Measurements from ENCODE around the gene RRAS.

Gene RRAS

DNA sequence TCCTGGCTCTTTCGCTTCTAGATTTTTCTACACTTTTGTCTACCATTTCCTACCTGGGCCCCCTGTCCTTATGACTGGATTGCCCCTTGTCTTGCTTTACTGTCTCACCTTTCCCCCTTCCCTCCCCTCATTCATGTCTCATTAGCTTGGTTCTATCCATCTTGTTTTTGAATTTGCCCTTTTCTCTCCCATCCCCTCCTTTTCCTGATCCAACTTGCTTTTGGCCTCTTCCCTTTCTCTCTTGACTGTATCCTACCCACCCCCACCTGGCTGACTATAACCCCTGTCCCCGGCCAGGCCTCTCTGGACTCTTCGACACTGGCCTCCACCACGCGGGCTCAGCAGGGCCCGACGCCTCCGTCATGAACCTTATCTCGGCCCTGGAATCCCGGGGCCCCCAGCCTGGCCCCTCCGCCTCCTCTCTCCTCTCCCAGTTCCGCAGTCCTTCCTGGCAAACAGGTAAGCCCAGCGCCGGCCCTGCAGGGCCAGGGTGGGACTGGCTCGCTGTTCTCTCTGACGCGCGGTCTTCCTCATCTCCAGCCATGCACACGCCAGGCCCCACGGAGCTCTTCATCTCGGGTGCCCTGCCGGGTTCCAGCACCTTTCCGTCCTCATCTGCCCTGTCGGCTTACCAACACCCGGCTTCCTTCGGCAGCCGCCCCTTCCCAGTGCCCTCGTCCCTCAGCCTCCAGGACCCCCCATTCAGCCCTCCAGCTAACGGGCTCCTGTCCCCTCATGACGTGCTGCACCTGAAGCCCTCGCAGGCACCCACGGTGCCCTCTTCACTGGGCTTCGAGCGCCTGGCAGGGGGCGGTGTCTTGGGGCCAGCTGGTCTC lies 45.6 kb downstream of the RRAS start:
- H3K4me1 Mint-ChIP-seq: peaks cover 22 to 35% of the 10 kb centered on the region in 2 donors
- ATAC-seq (replicated peaks) (no peak), DNase-seq (no peak)
- H3K27me3 Mint-ChIP-seq: no peaks in the 10 kb centered on the region
- H3K27ac Mint-ChIP-seq: peak overlapping the region; percentile 48
- H3K4me3 Mint-ChIP-seq: peak overlapping the region; percentile 77 to 96
- H3K36me3 Mint-ChIP-seq: peaks cover 20 to 35% of the 10 kb centered on the region in 2 donors
- no peaks in the 10 kb centered on the region for H3K9me3 Mint-ChIP-seq

DNA sequence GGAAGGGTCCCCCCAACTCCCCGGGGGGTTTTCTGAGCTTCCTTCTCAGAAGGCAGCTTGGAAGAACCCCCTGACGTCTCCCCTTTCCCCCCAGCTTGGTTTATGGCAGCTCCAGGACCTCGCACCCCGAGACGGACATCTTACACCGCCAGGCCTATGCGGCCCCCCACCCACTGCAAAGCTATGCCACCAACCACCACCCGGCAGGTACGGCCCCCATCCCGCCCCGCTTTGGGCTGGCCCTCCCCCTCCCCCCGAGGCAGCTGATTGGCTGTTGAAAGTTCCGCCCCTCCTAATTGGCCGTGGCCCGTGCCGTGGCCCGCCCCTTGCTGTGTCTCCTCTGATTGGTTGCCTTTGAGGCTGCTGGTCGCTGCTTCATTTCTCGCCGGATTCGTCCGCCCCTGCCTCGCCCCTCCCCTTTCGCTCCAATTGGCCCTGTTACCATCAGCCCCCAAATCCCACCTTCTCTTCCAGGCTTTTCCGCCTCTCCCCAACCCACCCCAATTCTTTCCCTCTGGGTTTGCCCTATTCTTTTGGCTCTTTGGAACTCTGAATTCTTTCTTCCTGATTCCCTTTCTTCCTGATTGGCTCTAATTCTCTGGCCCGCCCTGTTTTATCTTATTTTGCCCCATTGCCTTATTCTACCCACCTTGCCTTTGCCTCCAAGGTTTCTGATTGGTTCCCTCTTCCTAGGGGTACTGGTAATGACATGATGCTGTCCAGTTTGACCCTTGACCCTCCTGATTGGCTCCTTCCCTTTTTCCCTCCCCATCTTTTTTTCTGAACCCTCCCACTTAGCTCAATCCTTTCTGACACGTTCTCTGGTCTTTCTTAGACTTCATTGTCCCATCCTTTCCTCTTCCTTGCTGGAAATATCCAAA lies 46.5 kb downstream of the RRAS start:
- ATAC-seq (replicated peaks): peak; percentile 49 to 52
- Mint-ChIP-seq H3K9me3 (no peaks in the 10 kb centered on the region), H3K27me3 (no peaks in the 10 kb centered on the region), H3K4me3 (peak overlapping the region; percentile 77 to 96), H3K4me1 (peaks cover 25 to 37% of the 10 kb centered on the region in 2 donors), H3K27ac (peak overlapping the region; percentile 48), H3K36me3 (peaks cover 19 to 31% of the 10 kb centered on the region in 2 donors)
- peak; percentile 83 for DNase-seq

DNA sequence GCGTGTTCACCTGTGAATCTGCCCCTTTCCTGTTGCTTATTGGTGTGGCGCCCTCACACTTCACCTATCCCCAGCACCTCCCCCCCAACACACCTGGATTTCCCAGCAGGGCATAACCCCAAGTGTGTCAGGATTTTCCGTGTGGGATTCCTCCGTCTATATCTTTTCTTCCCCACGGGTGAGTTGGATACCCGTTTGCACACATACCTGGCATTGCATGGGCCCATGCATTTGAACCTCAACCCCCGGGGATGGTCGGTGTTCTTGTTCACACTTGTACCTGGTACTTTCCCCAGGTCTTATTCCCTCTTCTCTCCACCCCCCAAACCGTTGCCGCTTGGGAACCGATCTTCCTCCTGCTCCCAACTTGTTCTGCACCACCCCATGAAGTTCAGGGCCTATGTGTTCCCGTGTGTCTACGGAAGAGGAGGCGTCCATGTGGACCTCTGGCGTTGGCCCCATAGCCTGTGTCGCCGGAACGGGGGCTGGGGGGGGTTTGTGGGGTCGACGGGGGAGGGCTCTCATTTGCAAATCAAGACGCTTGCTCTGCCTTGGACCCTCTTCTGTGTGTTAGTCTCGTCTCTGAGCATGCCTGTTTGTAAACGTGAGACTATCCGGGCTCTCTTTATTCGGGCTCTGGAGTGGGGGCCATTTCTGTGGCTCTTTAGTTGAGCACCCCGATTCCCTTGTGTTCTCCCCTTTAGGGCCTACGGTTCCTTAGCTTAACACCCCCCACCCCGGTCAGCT lies 47.3 kb downstream of the RRAS start:
- DNase-seq: no peak
- Mint-ChIP-seq H3K4me3 (peak overlapping the region; percentile 77 to 96), H3K27ac (peak overlapping the region; percentile 76), H3K36me3 (peaks cover 19 to 27% of the 10 kb centered on the region in 2 donors), H3K27me3 (no peaks in the 10 kb centered on the region), H3K9me3 (no peaks in the 10 kb centered on the region), H3K4me1 (peaks cover 23 to 37% of the 10 kb centered on the region in 2 donors)
- no peak for ATAC-seq (replicated peaks)

DNA sequence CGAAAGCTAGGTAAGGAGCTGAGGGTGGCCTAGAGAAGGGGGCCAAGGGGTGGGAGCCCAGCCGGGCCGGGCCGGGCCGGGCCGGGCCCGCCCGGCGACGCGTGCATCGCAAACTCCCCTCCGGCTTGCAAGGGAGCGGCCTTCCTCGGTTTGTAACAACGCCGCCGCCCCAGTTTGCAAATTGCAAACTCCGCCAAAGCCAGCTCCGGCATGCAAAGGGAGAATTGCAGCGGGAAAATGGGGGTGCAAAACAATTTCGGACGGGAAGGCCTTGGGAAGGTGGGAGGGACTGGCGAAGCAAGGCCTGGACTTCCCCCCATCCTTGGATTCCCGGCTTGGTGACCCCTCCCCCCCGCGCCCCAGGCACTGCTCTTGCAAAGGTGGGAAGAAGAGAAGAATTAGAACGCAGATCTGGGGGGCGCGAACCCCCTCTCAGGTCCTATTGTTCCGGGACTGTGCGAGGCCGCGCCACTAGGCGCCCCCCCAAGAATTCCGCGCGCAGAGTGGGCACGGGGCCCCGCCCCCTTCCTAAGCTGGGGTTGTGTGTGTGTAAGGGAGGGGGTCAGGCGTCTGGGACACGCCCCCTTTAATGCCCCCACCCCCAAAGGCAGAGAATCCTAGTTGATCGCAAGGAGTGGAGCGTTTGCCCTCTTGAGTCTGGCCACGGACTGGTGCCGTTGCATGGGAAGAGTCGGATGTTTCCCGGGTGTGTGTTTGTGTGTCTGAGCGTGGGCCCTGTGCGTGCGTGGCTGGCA lies 48.0 kb downstream of the RRAS start:
- Mint-ChIP-seq H3K4me3 (peak overlapping the region; percentile 77 to 96), H3K36me3 (peaks cover 17 to 27% of the 10 kb centered on the region in 2 donors), H3K27me3 (no peaks in the 10 kb centered on the region), H3K4me1 (peaks cover 23 to 37% of the 10 kb centered on the region in 2 donors), H3K9me3 (no peaks in the 10 kb centered on the region), H3K27ac (peak overlapping the region; percentile 83)
- ATAC-seq (replicated peaks): peak; percentile 5 to 8
- DNase-seq: no peak

DNA sequence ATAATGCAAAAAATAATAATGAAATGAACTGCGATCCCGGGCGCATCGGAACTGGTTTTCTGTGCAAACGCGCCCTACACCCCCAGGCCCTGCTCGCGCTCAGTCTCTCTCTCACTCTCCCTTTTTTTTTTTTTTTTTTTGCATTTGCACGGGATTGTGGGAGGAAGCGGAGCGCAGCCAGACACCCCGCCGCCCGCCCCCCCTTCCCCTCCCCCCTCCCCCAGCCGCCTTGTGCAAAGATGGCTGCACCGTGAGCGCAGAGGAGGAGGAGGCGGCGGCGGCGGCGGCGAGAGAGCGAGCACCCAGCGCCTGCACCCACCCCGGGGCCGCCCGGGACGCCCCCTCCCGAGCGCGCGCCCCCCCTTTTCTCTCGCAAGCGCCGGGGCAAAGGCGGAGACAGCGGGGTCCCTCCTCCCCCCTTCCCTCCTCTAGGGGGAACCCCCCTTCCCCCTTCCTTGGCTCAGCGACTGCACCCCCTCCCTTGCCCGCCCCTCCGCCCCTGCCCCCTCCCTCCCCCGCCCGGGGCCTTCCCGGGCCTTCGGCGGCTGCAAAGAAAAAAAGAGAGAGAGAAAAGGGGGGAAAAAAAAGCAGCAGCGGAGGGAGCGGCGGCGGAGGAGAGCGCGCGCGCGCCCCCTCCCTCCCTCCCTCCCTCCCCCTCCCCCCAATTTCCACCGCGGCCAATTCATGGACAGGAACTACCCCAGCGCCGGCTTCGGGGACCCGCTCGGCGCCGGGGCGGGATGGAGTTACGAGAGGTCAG lies 48.8 kb downstream of the RRAS start, which contains the start of gene PRR12:
Gene PRR12 (plus strand): TSS at position 212 of the 760 bp plus-strand sequence. CDS start 473 bp downstream, at position 685.
- peaks cover 15 to 23% of the 10 kb centered on the region in 2 donors for H3K36me3 Mint-ChIP-seq
- peak within 1 kb of the TSS; percentile 83 for H3K27ac Mint-ChIP-seq
- peak; percentile 40 to 44 for ATAC-seq (replicated peaks)
- H3K4me3 Mint-ChIP-seq: peak within 1 kb of the TSS; percentile 77 to 96
- H3K27me3 Mint-ChIP-seq: no peaks in the 10 kb centered on the region
- peak; percentile 69 for DNase-seq
- H3K4me1 Mint-ChIP-seq: peaks cover 23 to 37% of the 10 kb centered on the region in 2 donors
- no peaks in the 10 kb centered on the region for H3K9me3 Mint-ChIP-seq

DNA sequence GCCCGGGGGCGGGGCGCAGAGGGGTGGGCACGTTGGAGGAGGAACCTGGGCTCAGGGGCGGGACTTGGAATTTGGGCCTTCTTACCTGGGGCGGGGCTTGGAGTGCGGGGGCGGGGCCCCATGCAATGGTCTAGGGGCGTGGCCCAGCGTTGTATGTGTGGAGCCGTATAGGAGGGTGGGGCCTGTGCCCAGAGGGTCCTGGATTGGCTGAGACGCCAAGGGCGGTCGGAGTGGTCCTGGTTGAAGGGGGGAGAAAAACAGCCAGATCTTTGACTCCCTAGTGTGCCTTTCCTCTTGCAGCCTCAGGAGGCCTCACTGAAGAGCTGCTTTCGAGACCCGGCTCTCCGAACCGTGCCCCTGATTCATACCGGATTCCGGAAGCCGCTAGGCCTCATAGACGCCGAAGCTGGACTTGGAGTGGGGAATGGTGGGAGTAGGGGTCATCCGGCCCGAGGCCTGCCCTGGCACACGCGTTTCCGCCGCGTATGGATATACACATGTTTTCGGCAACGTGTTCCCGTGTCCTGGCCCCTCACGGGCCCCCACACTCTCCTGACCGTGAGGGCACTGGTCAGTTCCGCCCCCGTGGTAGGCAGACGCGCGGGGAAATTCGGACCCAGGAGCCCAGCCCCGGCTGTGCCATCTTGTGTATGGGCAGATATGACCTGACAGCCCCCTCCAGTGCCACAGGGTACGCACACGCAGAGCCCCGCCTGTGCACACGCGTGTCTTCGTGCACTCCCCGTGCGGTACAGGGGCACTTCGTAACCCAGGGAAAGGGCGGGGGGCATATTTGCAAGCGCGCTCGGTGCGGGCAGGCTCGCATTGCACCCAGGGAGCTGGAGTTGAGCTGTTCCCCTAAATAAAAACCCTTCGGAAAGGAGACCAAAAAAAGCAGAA lies 49.6 kb downstream of the RRAS start:
- Mint-ChIP-seq H3K9me3 (no peaks in the 10 kb centered on the region), H3K27ac (peak overlapping the region; percentile 83), H3K27me3 (no peaks in the 10 kb centered on the region), H3K4me3 (peak overlapping the region; percentile 77 to 96), H3K4me1 (peaks cover 23 to 37% of the 10 kb centered on the region in 2 donors), H3K36me3 (peaks cover 12 to 20% of the 10 kb centered on the region in 2 donors)
- ATAC-seq (replicated peaks): peak; percentile 83 to 86
- peak; percentile 93 for DNase-seq

DNA sequence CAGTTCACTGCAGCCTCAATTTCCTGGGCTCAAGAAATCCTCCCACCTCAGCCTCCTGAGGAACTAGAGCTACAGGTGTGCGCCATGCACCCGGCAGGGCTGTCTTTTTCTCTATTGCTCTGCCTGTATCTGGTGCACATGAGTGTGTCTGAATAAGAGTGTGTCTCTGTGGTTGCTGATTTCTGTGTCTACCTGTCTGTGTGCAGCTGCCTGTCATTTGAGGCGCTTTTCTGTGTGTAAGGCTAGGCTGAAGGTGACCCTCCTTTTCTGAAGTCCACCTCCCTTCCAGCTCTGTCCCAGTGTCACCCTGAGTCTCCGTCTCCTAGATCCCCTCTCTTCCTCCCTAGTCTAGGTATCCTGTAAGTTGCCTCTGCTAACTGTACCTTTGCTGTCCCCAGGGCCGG lies 50.4 kb downstream of the RRAS start:
- no peak overlapping the region for H3K4me3 Mint-ChIP-seq
- no peak overlapping the region for H3K27ac Mint-ChIP-seq
- DNase-seq (no peak), ATAC-seq (replicated peaks) (no peak)
- peaks cover 22 to 33% of the 10 kb centered on the region in 2 donors for H3K4me1 Mint-ChIP-seq
- no peaks in the 10 kb centered on the region for H3K9me3 Mint-ChIP-seq
- H3K27me3 Mint-ChIP-seq: no peaks in the 10 kb centered on the region
- H3K36me3 Mint-ChIP-seq: peaks cover 9 to 16% of the 10 kb centered on the region in 2 donors

DNA sequence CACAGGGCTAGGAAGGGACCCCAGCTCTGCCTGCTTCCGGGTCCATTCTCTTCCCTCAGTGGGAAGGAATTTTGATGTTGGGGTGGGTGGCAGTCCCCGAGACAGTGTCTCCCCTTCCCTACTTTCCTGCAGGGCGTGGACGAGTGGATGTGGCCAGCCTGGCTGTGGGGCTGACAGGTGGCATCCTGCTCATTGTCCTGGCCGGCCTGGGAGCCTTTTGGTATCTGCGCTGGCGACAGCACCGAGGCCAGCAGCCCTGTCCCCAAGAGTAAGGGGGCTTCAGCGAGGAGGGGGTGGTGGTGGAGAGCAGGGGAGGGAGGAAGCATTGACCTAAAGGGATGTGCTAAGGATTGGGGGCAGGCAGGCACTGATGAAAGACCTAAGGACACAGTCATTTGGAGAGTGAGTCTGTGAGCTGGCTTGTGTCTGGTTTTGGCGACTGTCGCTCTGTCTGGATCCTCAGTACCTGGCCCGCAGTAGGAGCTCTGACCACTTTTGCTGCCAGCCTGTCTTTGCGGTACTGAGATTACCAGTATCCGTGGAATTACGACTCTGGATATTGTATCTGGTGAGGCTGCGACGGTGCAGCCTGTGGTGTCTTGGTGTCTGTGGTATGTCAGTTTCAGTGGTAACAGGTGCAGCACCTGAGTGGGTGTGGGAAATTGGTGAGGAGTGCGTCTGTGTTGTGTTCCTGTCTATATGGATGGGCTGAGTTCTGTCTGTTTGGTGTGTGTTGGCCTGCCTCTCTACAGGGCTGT lies 51.4 kb downstream of the RRAS start:
- Mint-ChIP-seq H3K9me3 (no peaks in the 10 kb centered on the region), H3K27ac (no peak overlapping the region)
- no peak for ATAC-seq (replicated peaks)

DNA sequence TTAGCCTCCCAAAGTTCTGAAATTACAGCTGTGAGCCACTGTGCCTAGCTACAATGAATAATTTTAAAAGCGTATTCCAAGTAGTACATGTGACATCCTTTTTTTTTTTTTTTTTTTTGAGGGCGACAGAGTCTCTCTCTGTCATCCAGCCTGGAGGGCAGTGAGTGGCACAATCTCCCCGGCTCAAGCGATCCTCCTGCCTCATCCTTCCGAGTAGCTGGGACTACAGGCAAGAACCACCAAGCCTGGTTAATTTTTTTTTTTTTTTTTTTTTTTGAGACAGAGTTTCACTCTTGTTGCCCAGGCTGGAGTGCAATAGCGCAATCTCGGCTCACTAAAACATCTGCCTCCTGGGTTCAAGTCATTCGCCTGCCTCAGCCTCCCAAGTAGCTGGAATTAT lies 52.7 kb downstream of the RRAS start:
- H3K36me3 Mint-ChIP-seq: no peaks in the 10 kb centered on the region
- H3K27me3 Mint-ChIP-seq: no peaks in the 10 kb centered on the region
- DNase-seq: no peak
- no peak for ATAC-seq (replicated peaks)
- no peaks in the 10 kb centered on the region for H3K9me3 Mint-ChIP-seq
- no peak overlapping the region for H3K27ac Mint-ChIP-seq
- H3K4me3 Mint-ChIP-seq: no peak overlapping the region
- peaks cover 4 to 10% of the 10 kb centered on the region in 2 donors for H3K4me1 Mint-ChIP-seq

More for the DNA sequence above, 51.4 kb downstream of the RRAS start:
- Mint-ChIP-seq H3K4me1 (peaks cover 13 to 23% of the 10 kb centered on the region in 2 donors), H3K36me3 (peaks cover 2 to 6% of the 10 kb centered on the region in 2 donors), H3K27me3 (no peaks in the 10 kb centered on the region), H3K4me3 (no peak overlapping the region)
- no peak for DNase-seq
